ENCODE measurements around the gene HFE. TPM values are rescaled to one million over a fixed set of nuclear protein-coding genes. Genes with fewer than 3 reads are reported as not detected.

HFE gene
- total and polyA plus RNA-seq, 2 of the 13 experiments (the other 11 are each of a cell fraction or from before 2014, with no cell fraction given): 3.7 to 6.3 TPM

- Histone ChIP-seq H3K79me2 (ENCODE audit: insufficient read depth, low read length) (no peaks in the 10 kb centered on the region), H2AFZ (ENCODE audit: low read length) (peak overlapping the region; percentile 51), H3K9ac (ENCODE audit: insufficient read depth, low read depth, low read length) (peak overlapping the region; percentile 54; the same call in 1 of the 2 replicates), H3K27me3 (ENCODE audit: control insufficient read depth in 1 of 2, insufficient read depth in 2 of 2, low read length in 2 of 2) (no peaks in the 10 kb centered on the region), H3K36me3 (replicated peaks in 1 of 2; ENCODE audit: control insufficient read depth in 1 of 2, insufficient read depth in 2 of 2, low read length in 2 of 2) (no peaks in the 10 kb centered on the region), H3K4me1 (ENCODE audit: insufficient read depth, low read length) (peaks cover 22% of the 10 kb centered on the region), H3K9me3 (ENCODE audit: low read length) (no peaks in the 10 kb centered on the region), H3K27ac (ENCODE audit: extremely low read length, insufficient read depth, low read length) (peak overlapping the region; percentile 71), H3K4me2 (ENCODE audit: low read depth, low read length) (peak overlapping the region; percentile 74), H3K4me3 (replicated peaks in 1 of 3; ENCODE audit: insufficient read depth in 1 of 3, low read depth in 2 of 3, low read length in 3 of 3) (peak overlapping the region; percentile 12 to 40 (median 16); a peak in 3 of 6 replicates), H4K20me1 (ENCODE audit: insufficient read depth, low read length) (no peaks in the 10 kb centered on the region)
- CTCF ChIA-PET (ENCODE audit: low intra/inter-chr PET ratio, low total read pairs): interaction anchor here (1.1 to 6.0 kb wide), 4 partner anchors 21 to 38 kb away, joined by 4 to 208 read pairs (median 7); partner anchors contain the start of gene HFE
- in situ Hi-C loops (cut with HindIII; ENCODE audit: extremely low pct_ligation_motif_present, low pct_unique_long_range_greater_than_20kb): no loop called here
- intact Hi-C loops (cut with micrococcal nuclease; ENCODE audit: unreplicated experiment): loop anchor here (1.0 to 10.0 kb wide), 3 partner anchors 31 to 249 kb away; no protein-coding TSS in a partner anchor
- 2% methylated on average over 4 of the region's 4 CpGs for WGBS (ENCODE audit: low lambda C conversion rate)
- peak; percentile 94 for ATAC-seq
- POLR2A ChIA-PET: interaction anchor here (0.7 to 2.2 kb wide), 7 partner anchors 20 to 1390 kb away, joined by 3 to 6 read pairs (median 3); a partner anchor contains a TSS
- BruUV-seq (replicated peaks): no TSS peak
- peak; percentile 96 for DNase-seq (ENCODE audit: low spot score)
- peak; percentile 92 for FAIRE-seq
- TF ChIP-seq KDM3A (CRISPR knock-in tag; IDR thresholded peaks at IDR 0.05; ENCODE audit: low read depth): 0 out of 2 replicates have a peak, but pooled peaks have one; percentile 26
- no peak for TF ChIP-seq TARDBP (CRISPR knock-in tag; IDR thresholded peaks at IDR 0.05)
- TF ChIP-seq GFI1 (CRISPR knock-in tag; IDR thresholded peaks at IDR 0.05; ENCODE audit: borderline replicate concordance): no peak
- TF ChIP-seq KAT8 (CRISPR knock-in tag; IDR thresholded peaks at IDR 0.05): peak; percentile 70
- TF ChIP-seq CCDC6 (CRISPR knock-in tag; IDR thresholded peaks at IDR 0.05): no peak
- no peak for TF ChIP-seq PHF8 (CRISPR knock-in tag; IDR thresholded peaks at IDR 0.05)
- TF ChIP-seq HDAC2 (CRISPR knock-in tag; IDR thresholded peaks at IDR 0.05): no peak
- TF ChIP-seq ZKSCAN5 (CRISPR knock-in tag; IDR thresholded peaks at IDR 0.05): no peak
- no peak for TF ChIP-seq YEATS4 (CRISPR knock-in tag; IDR thresholded peaks at IDR 0.05; ENCODE audit: borderline replicate concordance)
- TF ChIP-seq ZNF263 (CRISPR knock-in tag; IDR thresholded peaks at IDR 0.05): no peak
- no peak for TF ChIP-seq ZNF383 (CRISPR knock-in tag; IDR thresholded peaks at IDR 0.05; ENCODE audit: borderline replicate concordance)
- no peak; the same call in 1 of the 2 replicates for TF ChIP-seq NR2C2 (CRISPR knock-in tag; IDR thresholded peaks at IDR 0.05; ENCODE audit: borderline replicate concordance)
- peak; percentile 69; the same call in 1 of the 2 replicates for TF ChIP-seq ZBTB25 (CRISPR knock-in tag; IDR thresholded peaks at IDR 0.05)
- no peak for TF ChIP-seq KDM6A (CRISPR knock-in tag; IDR thresholded peaks at IDR 0.05; ENCODE audit: low read depth)
- TF ChIP-seq CREM (IDR thresholded peaks at IDR 0.05): 0 out of 2 replicates have a peak, but pooled peaks have one; percentile 12
- TF ChIP-seq CREM (CRISPR knock-in tag; IDR thresholded peaks at IDR 0.05): no peak
- peak; percentile 100 for TF ChIP-seq ARID3A (IDR thresholded peaks at IDR 0.05; ENCODE audit: low read depth, low read length)
- TF ChIP-seq ZNF18 (CRISPR knock-in tag; IDR thresholded peaks at IDR 0.05; ENCODE audit: insufficient replicate concordance): no peak
- TF ChIP-seq E2F2 (CRISPR knock-in tag; IDR thresholded peaks at IDR 0.05; ENCODE audit: borderline replicate concordance): no peak
- peak; percentile 48; the same call in 1 of the 2 replicates for TF ChIP-seq CEBPG (CRISPR knock-in tag; IDR thresholded peaks at IDR 0.05)
Observed at GRCh38 chr6:26065952-26066380, 21.3 kb upstream of the HFE start.
